ENCODE results near the gene SLC4A5.
"Not testable (repeated sequence)": the region's sequence is repeated elsewhere in the genome, so short reads cannot be mapped to it uniquely, and the experiment has no call there.

Gene SLC4A5

GRCh38 chr2:74246496-74247195 is 96.6 kb downstream of the SLC4A5 start:
- no peak overlapping the region for H3K4me3 ChIP-seq (ENCODE audit: low read length)
- H3K27me3 ChIP-seq (ENCODE audit: insufficient read depth, low read length), result no peaks in the 10 kb centered on the region
- H3K27ac ChIP-seq (ENCODE audit: low read length), result no peak overlapping the region
- no peak overlapping the region for H3K9ac ChIP-seq (ENCODE audit: low read depth, low read length)
- no peaks in the 10 kb centered on the region for H3K9me3 ChIP-seq (ENCODE audit: insufficient read depth, low read depth, low read length)
- H3K36me3 ChIP-seq (ENCODE audit: insufficient read depth, low read depth, low read length), result no peaks in the 10 kb centered on the region
- H3K4me1 ChIP-seq (ENCODE audit: insufficient read depth, low read length), result no peaks in the 10 kb centered on the region

GRCh38 chr2:74244286-74244685 is 98.9 kb downstream of the SLC4A5 start:
- no peaks in the 10 kb centered on the region for H3K36me3 ChIP-seq (ENCODE audit: insufficient read depth, low read depth, low read length)
- H3K27me3 ChIP-seq (ENCODE audit: insufficient read depth, low read length), result no peaks in the 10 kb centered on the region
- no peak overlapping the region for H3K27ac ChIP-seq (ENCODE audit: low read length)
- H3K9ac ChIP-seq (ENCODE audit: low read depth, low read length), result no peak overlapping the region
- no peaks in the 10 kb centered on the region for H3K4me1 ChIP-seq (ENCODE audit: insufficient read depth, low read length)
- no peak overlapping the region for H3K4me3 ChIP-seq (ENCODE audit: low read length)
- H3K9me3 ChIP-seq (ENCODE audit: insufficient read depth, low read depth, low read length), result no peaks in the 10 kb centered on the region

- Histone ChIP-seq H3K4me1 (ENCODE audit: insufficient read depth, low read length) (no peaks in the 10 kb centered on the region), H3K9ac (ENCODE audit: low read depth, low read length) (no peak overlapping the region), H3K27me3 (ENCODE audit: insufficient read depth, low read length) (no peaks in the 10 kb centered on the region; the same call in 1 of the 2 replicates), H3K27ac (ENCODE audit: low read length) (no peak overlapping the region), H3K4me3 (ENCODE audit: low read length) (no peak overlapping the region), H3K36me3 (ENCODE audit: insufficient read depth, low read depth, low read length) (no peaks in the 10 kb centered on the region), H3K9me3 (ENCODE audit: insufficient read depth, low read depth, low read length) (no peaks in the 10 kb centered on the region)
Measured at GRCh38 chr2:74242354-74243071, 100.7 kb downstream of the SLC4A5 start.

GRCh38 chr2:74239346-74239745 is 103.9 kb downstream of the SLC4A5 start:
- Histone ChIP-seq H3K4me3 (ENCODE audit: low read length) (no peak overlapping the region), H3K4me1 (ENCODE audit: insufficient read depth, low read length) (no peaks in the 10 kb centered on the region), H3K9me3 (ENCODE audit: insufficient read depth, low read depth, low read length) (no peaks in the 10 kb centered on the region), H3K27me3 (ENCODE audit: insufficient read depth, low read length) (no peaks in the 10 kb centered on the region; the same call in 1 of the 2 replicates), H3K9ac (ENCODE audit: low read depth, low read length) (no peak overlapping the region), H3K36me3 (ENCODE audit: insufficient read depth, low read depth, low read length) (no peaks in the 10 kb centered on the region), H3K27ac (ENCODE audit: low read length) (no peak overlapping the region)

- Histone ChIP-seq H3K4me3 (ENCODE audit: low read length) (no peak overlapping the region), H3K36me3 (ENCODE audit: insufficient read depth, low read depth, low read length) (no peaks in the 10 kb centered on the region), H3K27me3 (ENCODE audit: insufficient read depth, low read length) (no peaks in the 10 kb centered on the region; the same call in 1 of the 2 replicates), H3K9me3 (ENCODE audit: insufficient read depth, low read depth, low read length) (no peaks in the 10 kb centered on the region), H3K27ac (ENCODE audit: low read length) (no peak overlapping the region), H3K9ac (ENCODE audit: low read depth, low read length) (no peak overlapping the region), H3K4me1 (ENCODE audit: insufficient read depth, low read length) (no peaks in the 10 kb centered on the region)
Measured at GRCh38 chr2:74238879-74239278, 104.3 kb downstream of the SLC4A5 start.

GRCh38 chr2:74235041-74235440 is 108.2 kb downstream of the SLC4A5 start:
- H3K9me3 ChIP-seq (ENCODE audit: insufficient read depth, low read depth, low read length), result no peaks in the 10 kb centered on the region
- no peak overlapping the region for H3K9ac ChIP-seq (ENCODE audit: low read depth, low read length)
- no peak overlapping the region for H3K27ac ChIP-seq (ENCODE audit: low read length)
- H3K36me3 ChIP-seq (ENCODE audit: insufficient read depth, low read depth, low read length), result no peaks in the 10 kb centered on the region
- H3K4me3 ChIP-seq (ENCODE audit: low read length), result no peak overlapping the region
- no peaks in the 10 kb centered on the region; the same call in 1 of the 2 replicates for H3K27me3 ChIP-seq (ENCODE audit: insufficient read depth, low read length)
- H3K4me1 ChIP-seq (ENCODE audit: insufficient read depth, low read length), result no peaks in the 10 kb centered on the region

GRCh38 chr2:74233648-74234047 is 109.6 kb downstream of the SLC4A5 start:
- no peaks in the 10 kb centered on the region for H3K27me3 ChIP-seq (ENCODE audit: insufficient read depth, low read length)
- no peaks in the 10 kb centered on the region for H3K4me1 ChIP-seq (ENCODE audit: insufficient read depth, low read length)
- H3K9me3 ChIP-seq (ENCODE audit: insufficient read depth, low read depth, low read length), result no peaks in the 10 kb centered on the region
- H3K36me3 ChIP-seq (ENCODE audit: insufficient read depth, low read depth, low read length), result no peaks in the 10 kb centered on the region
- H3K4me3 ChIP-seq (ENCODE audit: low read length), result no peak overlapping the region
- H3K9ac ChIP-seq (ENCODE audit: low read depth, low read length), result no peak overlapping the region
- H3K27ac ChIP-seq (ENCODE audit: low read length), result no peak overlapping the region

- Histone ChIP-seq H3K27ac (ENCODE audit: low read length) (no peak overlapping the region), H3K9me3 (ENCODE audit: insufficient read depth, low read depth, low read length) (no peaks in the 10 kb centered on the region), H3K9ac (ENCODE audit: low read depth, low read length) (no peak overlapping the region), H3K36me3 (ENCODE audit: insufficient read depth, low read depth, low read length) (no peaks in the 10 kb centered on the region), H3K4me1 (ENCODE audit: insufficient read depth, low read length) (no peaks in the 10 kb centered on the region), H3K4me3 (ENCODE audit: low read length) (no peak overlapping the region), H3K27me3 (ENCODE audit: insufficient read depth, low read length) (no peaks in the 10 kb centered on the region)
Measured at GRCh38 chr2:74232426-74232825, 110.8 kb downstream of the SLC4A5 start.

- not testable (repeated sequence) for H3K27ac ChIP-seq (ENCODE audit: low read length); H3K36me3 ChIP-seq (ENCODE audit: insufficient read depth, low read depth, low read length); H3K9ac ChIP-seq (ENCODE audit: low read depth, low read length); H3K9me3 ChIP-seq (ENCODE audit: insufficient read depth, low read depth, low read length); H3K4me3 ChIP-seq (ENCODE audit: low read length); H3K4me1 ChIP-seq (ENCODE audit: insufficient read depth, low read length); H3K27me3 ChIP-seq (ENCODE audit: insufficient read depth, low read length)
Measured at GRCh38 chr2:74229865-74230264, 113.4 kb downstream of the SLC4A5 start.

GRCh38 chr2:74228772-74229171 is 114.4 kb downstream of the SLC4A5 start:
- Histone ChIP-seq H3K27ac (ENCODE audit: low read length) (no peak overlapping the region), H3K9me3 (ENCODE audit: insufficient read depth, low read depth, low read length) (no peaks in the 10 kb centered on the region), H3K4me3 (ENCODE audit: low read length) (no peak overlapping the region), H3K36me3 (ENCODE audit: insufficient read depth, low read depth, low read length) (no peaks in the 10 kb centered on the region), H3K27me3 (ENCODE audit: insufficient read depth, low read length) (no peaks in the 10 kb centered on the region), H3K9ac (ENCODE audit: low read depth, low read length) (no peak overlapping the region), H3K4me1 (ENCODE audit: insufficient read depth, low read length) (no peaks in the 10 kb centered on the region)

- no peak overlapping the region for H3K9ac ChIP-seq (ENCODE audit: low read depth, low read length)
- H3K4me1 ChIP-seq (ENCODE audit: insufficient read depth, low read length), result no peaks in the 10 kb centered on the region
- H3K36me3 ChIP-seq (ENCODE audit: insufficient read depth, low read depth, low read length), result no peaks in the 10 kb centered on the region
- H3K27ac ChIP-seq (ENCODE audit: low read length), result no peak overlapping the region
- no peak overlapping the region for H3K4me3 ChIP-seq (ENCODE audit: low read length)
- no peaks in the 10 kb centered on the region for H3K27me3 ChIP-seq (ENCODE audit: insufficient read depth, low read length)
- H3K9me3 ChIP-seq (ENCODE audit: insufficient read depth, low read depth, low read length), result no peaks in the 10 kb centered on the region
Measured at GRCh38 chr2:74227646-74228045, 115.6 kb downstream of the SLC4A5 start.

- Histone ChIP-seq H3K36me3 (ENCODE audit: insufficient read depth, low read depth, low read length) (no peaks in the 10 kb centered on the region), H3K4me3 (ENCODE audit: low read length) (no peak overlapping the region), H3K9me3 (ENCODE audit: insufficient read depth, low read depth, low read length) (no peaks in the 10 kb centered on the region), H3K27ac (ENCODE audit: low read length) (no peak overlapping the region), H3K27me3 (ENCODE audit: insufficient read depth, low read length) (no peaks in the 10 kb centered on the region), H3K4me1 (ENCODE audit: insufficient read depth, low read length) (no peaks in the 10 kb centered on the region), H3K9ac (ENCODE audit: low read depth, low read length) (no peak overlapping the region)
Measured at GRCh38 chr2:74226648-74227213, 116.5 kb downstream of the SLC4A5 start.
